ENCODE measurements around the gene KLC4.
"Not testable (repeated sequence)": the region's sequence is repeated elsewhere in the genome, so short reads cannot be mapped to it uniquely, and the experiment has no call there.

The KLC4 gene

DNA sequence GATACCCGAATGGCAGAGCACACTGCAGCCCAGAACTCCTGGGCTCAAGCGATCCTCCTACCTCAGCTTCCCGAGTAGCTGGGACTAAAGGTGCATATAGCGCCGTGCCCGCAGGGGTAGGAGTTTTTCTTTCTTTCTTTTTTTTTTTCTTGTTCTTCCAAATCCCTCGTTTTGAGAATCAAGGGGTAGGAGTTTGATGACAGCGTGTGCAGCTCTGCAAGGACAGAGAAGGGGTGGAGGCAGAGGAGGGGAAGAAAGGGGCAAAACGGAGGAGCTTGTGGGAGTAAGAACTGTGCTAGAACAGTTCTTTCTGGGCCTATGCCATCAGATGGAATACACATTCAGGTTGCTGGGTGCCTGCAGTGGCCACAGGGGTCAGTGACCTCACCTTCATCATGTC lies 22.7 kb upstream of the KLC4 start:
- DNase-seq (ENCODE audit: low read depth in 2 of 2) = no peak

DNA sequence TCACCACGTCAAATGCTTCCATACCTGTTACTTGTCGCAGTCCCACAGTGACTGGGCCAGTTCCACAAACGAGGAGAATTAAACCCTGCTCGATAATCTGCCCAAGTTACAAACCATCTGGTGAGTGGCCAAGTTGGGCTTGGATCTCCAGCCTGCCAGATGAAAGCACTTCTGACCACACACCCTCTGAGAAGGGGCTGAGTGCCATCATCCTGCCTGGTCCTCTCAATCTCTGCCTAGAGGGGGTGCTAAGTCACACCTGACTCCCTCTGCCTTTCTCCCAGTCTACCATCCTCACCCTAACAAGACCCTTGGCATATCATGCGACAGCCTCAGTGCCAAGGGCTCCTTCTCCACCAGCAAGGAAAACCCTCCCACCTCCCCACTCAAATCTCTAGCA lies 22.2 kb upstream of the KLC4 start:
- no peak for DNase-seq (ENCODE audit: low read depth in 2 of 2)

DNA sequence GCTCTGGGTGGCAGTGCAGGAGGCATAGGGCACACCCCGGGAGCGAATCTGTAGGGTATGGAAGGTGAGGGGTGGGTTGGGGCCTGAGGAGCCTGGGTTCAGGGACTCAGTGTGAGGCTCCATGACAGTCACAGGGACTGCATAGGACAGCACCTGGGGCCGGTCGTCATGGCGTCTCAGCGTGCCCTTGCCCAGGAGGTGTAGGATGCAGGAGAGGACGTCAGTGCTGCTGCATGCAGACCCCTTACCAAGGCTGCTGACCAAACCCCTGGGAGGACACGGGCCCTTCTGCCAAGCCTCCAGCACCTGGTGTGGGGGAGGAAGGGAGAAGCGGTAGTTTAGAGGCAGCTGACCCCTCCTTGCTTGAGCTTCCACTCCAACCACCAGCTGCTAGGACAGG lies 21.7 kb upstream of the KLC4 start:
- DNase-seq (ENCODE audit: low read depth in 2 of 2) = no peak

DNA sequence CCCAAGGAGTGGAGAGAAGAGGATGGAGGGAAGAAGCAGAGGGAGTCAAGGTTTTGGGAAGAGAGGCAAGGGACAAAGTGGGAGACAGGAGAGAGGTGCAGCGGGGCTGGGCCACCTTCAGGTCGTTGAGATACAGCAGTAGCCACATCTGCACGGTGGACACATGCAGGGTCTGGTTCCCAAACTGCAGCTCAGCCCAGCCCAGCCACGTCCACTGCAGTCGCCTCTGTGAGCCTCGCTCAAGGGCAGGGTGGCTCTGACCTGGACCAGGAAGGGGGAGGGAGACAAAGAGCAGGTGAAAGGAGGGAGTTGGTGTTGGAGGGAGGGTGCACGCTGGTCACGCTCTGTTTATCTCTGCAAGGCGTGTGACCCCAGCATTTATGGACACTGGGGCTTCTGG lies 20.7 kb upstream of the KLC4 start:
- no peak for DNase-seq (ENCODE audit: low read depth in 2 of 2)

DNA sequence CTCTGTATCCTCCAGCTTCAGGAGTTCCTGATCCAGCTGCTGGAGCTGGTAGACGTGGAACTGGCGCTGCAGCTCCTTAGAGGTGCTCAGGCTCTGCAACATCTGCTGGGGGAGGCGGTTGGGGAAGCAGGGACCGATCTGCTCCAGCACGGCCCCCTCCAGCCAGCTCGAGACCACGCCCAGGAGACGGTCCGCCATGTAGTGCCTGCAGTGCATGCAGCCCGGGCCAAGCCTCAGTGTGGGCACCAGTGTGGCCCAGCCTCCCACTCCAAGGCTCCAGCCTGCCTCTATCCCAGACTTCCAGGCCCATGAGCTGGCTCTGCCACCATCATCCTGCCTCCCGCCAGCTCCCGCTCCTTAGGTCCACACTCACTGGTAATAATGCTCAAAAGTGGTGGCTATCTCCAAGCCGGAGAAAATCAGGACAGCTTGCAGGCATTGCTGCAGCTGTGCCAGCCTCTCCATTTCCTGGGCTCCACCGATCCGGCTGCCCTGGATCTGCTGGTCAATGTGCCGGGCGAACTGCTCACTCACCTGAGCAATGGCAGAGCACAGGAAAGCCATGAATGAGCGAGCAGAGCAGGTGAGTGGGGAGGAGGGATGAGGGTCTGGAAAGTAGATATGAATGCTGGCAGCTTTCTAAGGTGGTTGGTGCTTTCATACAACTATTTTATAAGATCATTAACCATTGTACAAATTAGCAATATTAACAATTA lies 18.7 kb upstream of the KLC4 start:
- no peak for DNase-seq (ENCODE audit: low read depth in 2 of 2)

DNA sequence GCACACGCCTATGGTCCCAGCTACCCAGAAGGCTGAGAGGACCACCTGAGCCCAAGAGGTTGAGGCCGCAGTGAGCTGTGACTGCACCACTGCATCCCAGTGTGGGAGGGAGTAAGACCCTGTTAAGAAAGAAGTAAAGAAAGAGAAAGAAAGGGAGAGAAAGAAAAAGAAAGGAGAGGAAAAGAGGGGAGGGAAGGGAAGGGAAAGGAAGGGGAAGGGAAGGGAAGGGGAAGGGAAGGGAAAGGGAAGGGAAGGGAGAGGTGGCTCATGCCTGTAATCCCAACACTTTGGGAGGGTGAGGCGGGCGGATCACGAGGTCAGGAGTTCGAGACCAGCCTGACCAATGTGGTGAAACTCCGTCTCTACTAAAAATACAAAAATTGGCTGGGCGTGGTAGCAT lies 18.0 kb upstream of the KLC4 start:
- DNase-seq (ENCODE audit: low read depth in 2 of 2) = not testable (repeated sequence)

DNA sequence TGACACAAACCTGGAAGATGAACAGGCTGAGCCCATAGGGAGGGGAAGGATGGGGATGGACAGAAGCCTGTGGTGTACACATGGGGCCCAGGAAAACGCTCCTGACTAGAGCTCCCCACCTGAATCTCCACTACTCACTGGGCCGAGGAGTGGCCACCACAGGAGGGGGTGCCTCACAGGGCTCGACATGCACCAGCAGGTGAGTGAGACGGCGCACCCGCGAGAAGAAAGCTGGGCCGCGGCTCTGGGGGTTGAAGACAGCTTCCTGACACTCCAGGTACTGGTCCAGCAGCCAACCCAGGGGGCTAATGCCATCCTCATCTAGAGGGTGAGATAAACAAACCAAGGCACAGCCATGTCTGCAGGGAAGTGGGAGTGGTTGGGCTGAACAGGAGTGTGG lies 16.1 kb upstream of the KLC4 start:
- no peak for DNase-seq (ENCODE audit: low read depth in 2 of 2)

DNA sequence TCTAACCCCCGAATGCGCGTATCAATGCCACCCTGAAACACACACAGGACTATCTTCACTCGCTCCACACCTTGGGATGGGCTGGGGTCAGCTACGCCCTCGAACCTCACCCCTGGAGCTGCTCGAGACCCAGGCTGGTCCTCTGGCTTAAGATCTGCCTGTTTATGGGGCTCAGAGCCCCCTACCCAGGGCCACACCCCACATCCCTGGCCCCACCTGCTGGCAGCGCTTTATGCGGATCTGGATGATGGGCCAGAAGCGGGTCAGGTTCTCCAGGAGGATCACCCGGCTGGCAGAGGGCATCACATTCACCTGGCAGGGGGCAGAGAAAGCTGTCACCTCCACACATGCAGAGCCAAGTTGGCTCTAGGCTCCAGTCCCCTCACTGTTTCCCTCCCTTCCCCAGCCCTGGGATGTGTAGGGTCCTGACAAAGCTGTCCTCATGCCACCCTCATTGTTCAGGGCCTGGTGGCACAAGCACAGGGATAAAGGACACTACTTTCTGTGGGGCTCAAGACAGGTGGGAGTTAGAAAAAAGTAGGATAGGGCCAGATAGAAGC lies 14.0 kb upstream of the KLC4 start:
- DNase-seq (ENCODE audit: low read depth in 2 of 2) = no peak

DNA sequence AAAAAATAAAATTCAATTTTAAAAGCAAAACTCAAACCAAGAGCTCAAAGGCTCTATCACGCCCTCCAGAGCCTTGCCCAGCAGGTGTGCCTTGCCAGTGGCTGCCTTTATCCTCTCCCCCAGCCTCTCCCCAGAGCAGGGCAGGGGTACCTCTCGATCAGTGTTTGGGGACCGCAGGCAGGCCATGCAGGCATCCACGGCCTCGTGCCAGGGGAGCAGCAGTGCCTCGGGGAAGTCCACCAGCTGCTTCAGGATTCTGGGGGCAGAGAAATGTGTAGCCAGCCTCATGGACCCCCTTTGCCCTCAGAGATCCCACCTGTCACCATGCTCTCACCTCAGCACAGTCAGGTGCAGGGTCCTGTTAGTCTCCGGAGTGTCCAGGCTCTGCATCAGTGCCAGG lies 11.4 kb upstream of the KLC4 start:
- DNase-seq (ENCODE audit: low read depth in 2 of 2) = no peak

DNA sequence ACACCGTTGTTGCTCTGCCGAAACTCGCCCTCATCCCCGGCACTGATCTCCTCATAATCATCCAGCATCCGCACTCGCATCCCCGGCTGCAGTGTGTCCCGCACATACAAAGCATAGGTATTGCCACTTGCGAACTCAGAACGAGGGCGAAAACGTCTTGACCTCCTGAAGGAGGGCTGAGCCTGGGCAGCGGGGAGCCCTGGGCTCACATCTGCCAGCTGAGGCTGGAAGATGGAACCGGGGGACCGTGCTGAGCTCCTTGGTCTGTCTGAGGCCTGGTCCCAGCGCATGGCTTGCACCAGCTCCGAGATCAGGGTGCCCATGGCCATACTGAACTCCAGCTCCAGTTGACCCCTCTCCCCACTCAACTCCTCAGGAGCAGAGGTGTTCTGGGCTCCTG lies 8.4 kb upstream of the KLC4 start:
- DNase-seq (ENCODE audit: low read depth in 2 of 2) = no peak

DNA sequence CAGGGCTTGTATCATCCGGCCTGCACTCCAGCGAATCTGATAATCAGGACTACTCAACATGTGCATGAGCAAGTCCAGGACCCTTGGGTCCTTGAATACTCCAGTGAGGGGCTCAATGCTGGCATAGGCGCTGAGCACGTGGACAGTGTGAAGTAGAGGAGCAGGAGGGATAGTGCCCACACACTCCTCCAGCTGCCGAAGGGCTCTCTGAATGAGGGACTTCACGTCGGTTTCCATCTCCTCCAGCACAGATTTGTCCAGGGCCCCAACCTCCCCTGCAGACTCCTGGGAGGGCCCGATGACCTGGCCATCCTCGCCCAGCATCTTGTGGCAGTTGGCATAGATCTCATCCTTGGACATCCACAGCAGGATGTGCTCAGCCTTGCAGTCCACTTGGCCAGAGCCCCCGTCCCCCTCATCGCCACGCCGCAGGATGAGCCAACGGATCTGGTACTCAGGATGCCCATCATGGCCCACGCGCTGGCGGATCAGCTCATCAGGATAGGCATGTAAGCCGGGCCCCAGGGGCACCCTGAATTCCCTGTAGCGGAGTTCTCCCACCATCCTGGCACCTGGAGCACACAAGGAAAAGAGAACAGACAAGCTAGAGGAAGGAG lies 7.1 kb upstream of the KLC4 start:
- DNase-seq (ENCODE audit: low read depth in 2 of 2) = no peak

DNA sequence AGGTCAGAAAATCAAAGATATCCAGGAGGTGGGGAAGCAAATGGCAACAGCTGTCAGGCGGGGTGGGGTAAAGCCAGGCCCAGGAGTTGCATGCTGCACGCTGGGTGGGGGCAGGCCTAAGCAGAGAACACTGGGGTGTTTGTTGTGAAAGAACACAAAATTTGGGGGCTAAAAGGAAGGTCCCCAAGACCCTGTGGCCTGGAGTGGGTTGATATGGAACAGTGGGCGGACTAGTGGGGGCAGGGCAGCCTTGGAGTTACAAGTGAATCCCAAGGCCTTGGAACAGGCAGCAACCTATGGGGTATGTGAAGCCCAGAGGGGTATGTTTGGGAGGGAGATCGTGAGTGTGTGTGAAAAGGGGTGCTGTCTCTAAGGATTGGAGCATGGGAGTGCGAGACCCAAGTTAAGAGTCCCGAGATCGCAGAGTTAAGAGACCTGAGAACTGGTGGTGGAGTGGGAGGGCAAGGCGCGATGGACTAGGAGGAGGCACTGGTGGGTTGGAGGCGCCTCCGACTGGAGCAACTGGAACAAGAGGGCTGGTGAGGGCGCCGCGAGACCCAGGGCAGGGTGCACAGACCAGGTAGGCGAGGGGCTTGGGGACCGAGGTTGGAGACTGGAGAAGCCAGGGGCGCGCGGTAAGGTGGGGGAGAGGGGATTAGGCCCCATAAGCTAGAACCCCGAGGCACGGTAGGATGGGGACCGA lies 6.4 kb upstream of the KLC4 start:
- DNase-seq (ENCODE audit: low read depth in 2 of 2) = no peak

DNA sequence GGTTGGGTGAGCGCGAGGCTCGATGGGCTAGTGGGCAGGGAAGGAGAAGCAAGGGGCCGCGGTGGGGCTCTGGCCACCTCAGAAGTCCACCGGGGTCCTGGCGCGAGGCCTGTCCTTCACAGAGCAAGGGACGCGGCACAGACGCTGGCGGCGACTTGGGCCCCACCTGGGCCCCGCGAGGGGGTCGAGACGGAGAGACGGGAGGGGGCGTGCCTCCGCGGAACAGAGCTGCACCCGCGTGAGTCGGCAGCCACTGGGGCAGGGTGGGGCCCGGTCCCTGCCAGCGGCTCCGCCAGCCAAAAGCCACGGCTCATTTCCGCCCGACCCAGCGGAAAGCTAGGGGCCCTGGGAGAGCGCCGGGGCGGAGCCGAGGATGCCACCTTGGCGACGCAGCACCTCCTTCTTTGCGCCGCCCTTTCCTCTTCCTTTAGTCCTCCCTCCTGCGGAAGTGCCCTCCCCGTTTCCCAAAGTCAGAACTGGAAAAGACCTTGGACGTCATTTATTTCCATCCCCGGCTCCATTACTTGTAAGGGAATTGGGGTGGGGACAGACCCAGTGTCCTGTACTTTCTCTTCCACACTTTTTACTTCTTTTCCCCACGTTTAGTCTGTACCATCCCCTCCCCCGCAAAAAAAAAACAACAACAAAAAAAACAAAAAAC lies 5.8 kb upstream of the KLC4 start, which contains the start of gene CUL7:
CUL7 (minus strand) TSS at position 307 of the 661 bp plus-strand sequence. CDS start 1,063 bp downstream, outside the sequence.
- DNase-seq (ENCODE audit: low read depth in 2 of 2) = peak; percentile 91

DNA sequence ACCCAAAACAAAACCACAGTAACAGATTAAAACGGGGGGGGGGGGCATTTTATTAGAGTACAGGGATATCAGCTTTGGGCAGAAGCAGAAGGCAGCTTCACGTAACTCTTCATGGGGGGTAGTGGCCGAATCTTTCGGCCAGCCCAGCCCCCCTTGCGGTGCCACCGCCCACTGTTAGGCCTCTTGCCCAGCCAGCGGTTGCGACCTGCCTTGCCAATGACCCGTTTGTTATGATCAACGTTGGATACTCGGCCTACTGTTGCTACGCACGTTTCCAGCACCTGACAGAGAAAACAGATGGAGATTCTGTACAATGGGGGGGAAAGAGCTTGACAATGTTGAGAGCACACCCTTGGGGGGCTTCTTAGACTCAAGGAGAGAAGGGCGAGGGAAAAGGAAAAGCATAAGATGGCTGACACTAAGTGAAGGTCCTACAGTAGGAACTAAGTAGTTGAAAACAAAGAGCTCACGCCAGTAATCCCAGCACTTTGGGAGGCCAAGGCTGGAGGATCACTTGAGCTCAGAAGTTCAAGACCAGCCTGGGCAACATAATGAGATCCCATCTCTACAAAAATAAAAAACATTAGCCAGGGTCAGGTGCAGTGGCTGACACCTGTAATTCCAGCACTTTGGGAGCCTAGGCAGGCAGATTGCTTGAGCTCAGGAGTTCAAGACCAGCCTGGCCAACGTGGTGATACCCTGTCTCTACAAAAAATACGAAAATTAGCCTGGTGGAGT lies 5.1 kb upstream of the KLC4 start:
- no peak for DNase-seq (ENCODE audit: low read depth in 2 of 2)

DNA sequence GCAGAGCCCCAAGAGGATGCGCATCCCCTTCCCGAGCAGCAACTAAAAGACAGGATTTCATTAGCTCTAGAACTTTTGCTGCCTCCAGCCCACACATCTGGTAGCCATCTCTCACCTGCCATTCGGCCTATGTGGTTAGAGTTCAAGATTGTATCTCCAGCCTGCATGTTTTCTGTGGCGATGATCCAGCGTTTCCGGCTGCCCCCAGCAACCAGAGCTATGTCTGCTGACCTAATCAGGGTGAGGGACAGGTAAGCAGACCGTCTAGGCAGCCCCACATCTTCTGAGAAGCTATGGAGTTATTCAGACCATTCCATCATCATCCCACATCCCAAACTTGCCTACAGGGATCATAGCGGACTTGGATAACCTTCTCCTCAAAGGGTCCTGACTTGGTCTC lies 3.5 kb upstream of the KLC4 start:
- DNase-seq (ENCODE audit: low read depth in 2 of 2) = no peak

DNA sequence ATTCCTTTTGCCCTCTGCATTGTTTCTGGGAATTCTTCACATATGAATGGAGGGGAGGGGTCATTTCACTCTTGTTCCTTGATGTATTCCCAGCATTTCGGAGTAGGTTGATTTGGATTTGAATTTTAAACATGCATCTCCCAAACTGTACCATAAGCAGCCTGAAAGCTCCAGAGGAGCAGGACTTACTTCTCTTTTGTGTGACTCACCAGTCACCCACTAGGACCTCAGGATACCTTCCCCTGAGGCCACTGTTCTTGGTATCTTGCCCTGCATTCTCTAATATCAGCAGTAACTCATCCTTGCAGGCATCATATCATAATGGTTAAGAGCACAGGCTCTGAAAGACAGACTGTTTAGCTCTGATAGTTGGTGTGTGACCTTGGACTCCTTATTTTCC lies 900 bp upstream of the KLC4 start:
- no peak for DNase-seq (ENCODE audit: low read depth in 2 of 2)

DNA sequence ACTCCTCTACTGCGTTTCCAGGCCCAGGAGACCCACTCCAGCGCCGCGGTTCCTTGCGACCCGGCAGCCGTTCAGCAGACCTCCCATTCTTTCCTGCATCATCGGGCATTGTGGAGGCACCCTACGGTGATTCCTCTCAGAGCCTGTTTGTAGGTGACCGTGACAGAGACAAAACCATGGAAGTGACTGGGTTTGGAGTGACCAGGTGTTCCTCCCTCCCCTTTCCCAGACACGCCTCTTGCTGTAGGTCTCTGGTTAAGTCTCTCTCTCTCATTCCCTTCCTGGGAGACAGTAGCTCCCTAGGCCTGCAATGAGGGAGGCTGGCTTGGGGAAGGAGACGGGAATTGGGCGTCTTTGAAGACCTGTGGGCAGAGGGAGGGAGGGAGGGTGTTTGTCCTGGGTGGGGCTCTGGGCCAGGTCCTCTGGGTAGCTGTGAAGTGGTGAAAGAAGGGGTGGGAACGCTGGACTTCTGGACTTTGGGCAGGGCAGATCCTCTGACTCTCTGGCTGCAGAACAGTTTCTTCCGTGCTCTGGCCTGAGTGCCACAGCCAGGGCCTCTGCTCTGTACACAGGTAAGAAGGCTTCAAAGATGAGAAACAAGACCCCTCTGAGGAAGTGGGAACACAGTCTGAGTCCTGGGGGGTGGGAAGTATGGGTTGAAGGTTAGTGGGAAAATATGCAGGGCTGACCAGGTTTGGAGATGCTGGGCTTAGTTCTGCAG lies 763 bp downstream of the KLC4 start:
- DNase-seq (ENCODE audit: low read depth in 2 of 2) = no peak

DNA sequence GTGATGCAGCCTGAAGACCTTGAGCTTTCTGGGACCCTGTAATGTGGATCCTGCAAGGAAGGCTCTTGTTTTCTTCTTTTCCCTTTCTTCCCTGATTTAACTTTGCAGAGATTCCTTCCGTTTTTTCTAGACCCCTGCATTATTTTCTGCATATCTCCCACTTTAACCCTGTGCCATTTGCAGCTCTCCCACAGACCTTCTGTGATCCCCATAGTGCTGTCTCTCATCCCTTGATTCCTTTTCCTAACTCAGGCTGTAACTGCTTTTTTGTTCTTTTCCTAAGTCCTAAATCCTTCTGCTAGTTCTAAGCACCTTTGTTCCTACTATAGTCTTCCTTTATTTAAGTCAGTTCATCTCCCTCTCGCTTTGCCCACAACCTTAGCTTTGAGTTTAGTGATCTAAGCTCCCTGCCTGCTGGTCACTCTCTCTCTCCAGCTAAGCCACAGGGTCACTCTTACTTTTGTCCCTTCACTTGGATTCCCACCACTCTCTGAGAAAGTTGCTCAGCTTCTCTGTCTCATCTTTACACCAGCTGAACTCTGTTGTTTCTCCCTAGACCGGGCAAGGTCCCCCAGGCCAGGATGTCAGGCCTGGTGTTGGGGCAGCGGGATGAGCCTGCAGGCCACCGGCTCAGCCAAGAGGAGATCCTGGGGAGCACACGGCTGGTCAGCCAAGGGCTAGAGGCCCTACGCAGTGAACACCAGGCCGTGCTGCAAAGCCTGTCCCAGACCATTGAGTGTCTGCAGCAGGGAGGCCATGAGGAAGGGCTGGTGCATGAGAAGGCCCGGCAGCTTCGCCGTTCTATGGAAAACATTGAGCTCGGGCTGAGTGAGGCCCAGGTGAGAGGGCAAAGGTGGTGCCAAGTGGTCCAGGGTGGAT lies 1.6 kb downstream of the KLC4 start:
- DNase-seq (ENCODE audit: low read depth in 2 of 2) = no peak

DNA sequence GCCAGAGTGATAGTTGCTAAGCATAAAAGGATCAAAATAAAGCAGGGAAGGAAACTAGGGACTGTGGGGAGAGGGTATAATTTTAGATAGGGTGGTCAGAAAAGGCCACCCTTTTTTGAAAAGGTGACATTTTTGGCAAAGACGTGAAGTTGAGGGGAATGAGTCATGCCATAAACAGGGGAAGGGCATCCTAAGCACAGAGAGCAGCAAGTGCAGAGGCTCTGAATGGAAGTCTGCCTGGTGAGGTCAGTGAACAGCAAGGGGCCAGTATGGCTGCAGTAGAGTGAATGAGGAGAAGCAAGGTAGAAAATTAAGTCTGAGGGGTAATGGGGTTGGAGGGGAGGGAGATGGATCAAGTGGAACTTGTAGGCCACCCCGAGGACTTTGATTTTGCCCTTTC lies 2.4 kb downstream of the KLC4 start:
- DNase-seq (ENCODE audit: low read depth in 2 of 2) = no peak

DNA sequence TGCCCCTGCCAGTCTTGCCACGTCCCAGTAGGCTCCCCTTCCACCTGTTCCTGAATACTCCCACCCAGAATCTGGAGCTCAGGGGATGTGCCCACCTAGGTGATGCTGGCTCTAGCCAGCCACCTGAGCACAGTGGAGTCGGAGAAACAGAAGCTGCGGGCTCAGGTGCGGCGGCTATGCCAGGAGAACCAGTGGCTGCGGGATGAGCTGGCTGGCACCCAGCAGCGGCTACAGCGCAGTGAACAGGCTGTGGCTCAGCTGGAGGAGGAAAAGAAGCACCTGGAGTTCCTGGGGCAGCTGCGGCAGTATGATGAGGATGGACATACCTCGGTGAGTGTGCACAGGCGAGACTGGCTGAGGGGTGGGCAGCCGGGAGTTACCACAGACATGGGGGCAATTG lies 3.4 kb downstream of the KLC4 start:
- no peak for DNase-seq (ENCODE audit: low read depth in 2 of 2)

Measured in fibroblast of skin of left quadriceps (primary cell).